ENCODE measurements around the gene CFAP61.

CFAP61 gene

GRCh38 chr20:20340443-20340842 lies 288.1 kb downstream of the CFAP61 start:
- H4K20me1 ChIP-seq (ENCODE audit: insufficient read depth), result no peaks in the 10 kb centered on the region
- no peak overlapping the region for H3K9ac ChIP-seq
- H3K79me2 ChIP-seq (ENCODE audit: insufficient read depth, low read depth), result no peaks in the 10 kb centered on the region
- H2AFZ ChIP-seq (ENCODE audit: low read depth), result no peak overlapping the region
- no peak overlapping the region for H3K27ac ChIP-seq
- no peak overlapping the region for H3K4me3 ChIP-seq (IDR thresholded peaks at IDR 0.05; ENCODE audit: insufficient read depth, low read depth, low read length)
- TF ChIP-seq, protein P1, sequence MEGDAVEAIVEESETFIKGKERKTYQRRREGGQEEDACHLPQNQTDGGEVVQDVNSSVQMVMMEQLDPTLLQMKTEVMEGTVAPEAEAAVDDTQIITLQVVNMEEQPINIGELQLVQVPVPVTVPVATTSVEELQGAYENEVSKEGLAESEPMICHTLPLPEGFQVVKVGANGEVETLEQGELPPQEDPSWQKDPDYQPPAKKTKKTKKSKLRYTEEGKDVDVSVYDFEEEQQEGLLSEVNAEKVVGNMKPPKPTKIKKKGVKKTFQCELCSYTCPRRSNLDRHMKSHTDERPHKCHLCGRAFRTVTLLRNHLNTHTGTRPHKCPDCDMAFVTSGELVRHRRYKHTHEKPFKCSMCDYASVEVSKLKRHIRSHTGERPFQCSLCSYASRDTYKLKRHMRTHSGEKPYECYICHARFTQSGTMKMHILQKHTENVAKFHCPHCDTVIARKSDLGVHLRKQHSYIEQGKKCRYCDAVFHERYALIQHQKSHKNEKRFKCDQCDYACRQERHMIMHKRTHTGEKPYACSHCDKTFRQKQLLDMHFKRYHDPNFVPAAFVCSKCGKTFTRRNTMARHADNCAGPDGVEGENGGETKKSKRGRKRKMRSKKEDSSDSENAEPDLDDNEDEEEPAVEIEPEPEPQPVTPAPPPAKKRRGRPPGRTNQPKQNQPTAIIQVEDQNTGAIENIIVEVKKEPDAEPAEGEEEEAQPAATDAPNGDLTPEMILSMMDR (conservative IDR thresholded peaks at IDR 0.05; ENCODE audit: low read depth, low read length), result no peak
- H3K36me3 ChIP-seq (ENCODE audit: insufficient read depth), result no peaks in the 10 kb centered on the region
- no peak overlapping the region for H3K4me2 ChIP-seq
- H3K4me1 ChIP-seq (ENCODE audit: low read depth, poor library complexity, severe bottlenecking), result no peaks in the 10 kb centered on the region
- H3K27me3 ChIP-seq (ENCODE audit: insufficient read depth, low read depth), result no peaks in the 10 kb centered on the region

- no peak overlapping the region for H3K9ac ChIP-seq
- H3K79me2 ChIP-seq (ENCODE audit: insufficient read depth, low read depth), result no peaks in the 10 kb centered on the region
- TF ChIP-seq, protein P1 (conservative IDR thresholded peaks at IDR 0.05; ENCODE audit: low read depth, low read length), result no peak
- H3K27me3 ChIP-seq (ENCODE audit: insufficient read depth, low read depth), result no peaks in the 10 kb centered on the region
- no peak overlapping the region for H2AFZ ChIP-seq (ENCODE audit: low read depth)
- no peaks in the 10 kb centered on the region for H3K36me3 ChIP-seq (ENCODE audit: insufficient read depth)
- H3K4me3 ChIP-seq (IDR thresholded peaks at IDR 0.05; ENCODE audit: insufficient read depth, low read depth, low read length), result no peak overlapping the region
- no peak overlapping the region for H3K27ac ChIP-seq
- no peaks in the 10 kb centered on the region for H3K4me1 ChIP-seq (ENCODE audit: low read depth, poor library complexity, severe bottlenecking)
- H3K4me2 ChIP-seq, result no peak overlapping the region
- no peaks in the 10 kb centered on the region for H4K20me1 ChIP-seq (ENCODE audit: insufficient read depth)
Measured at GRCh38 chr20:20341371-20341770, 289.0 kb downstream of the CFAP61 start.

GRCh38 chr20:20342066-20342465 lies 289.7 kb downstream of the CFAP61 start:
- Histone ChIP-seq H3K4me3 (IDR thresholded peaks at IDR 0.05; ENCODE audit: insufficient read depth, low read depth, low read length) (no peak overlapping the region), H3K4me1 (ENCODE audit: low read depth, poor library complexity, severe bottlenecking) (no peaks in the 10 kb centered on the region), H4K20me1 (ENCODE audit: insufficient read depth) (no peaks in the 10 kb centered on the region), H3K9ac (no peak overlapping the region), H3K4me2 (no peak overlapping the region), H3K79me2 (ENCODE audit: insufficient read depth, low read depth) (no peaks in the 10 kb centered on the region), H3K27ac (no peak overlapping the region), H3K27me3 (ENCODE audit: insufficient read depth, low read depth) (no peaks in the 10 kb centered on the region), H2AFZ (ENCODE audit: low read depth) (no peak overlapping the region), H3K36me3 (ENCODE audit: insufficient read depth) (no peaks in the 10 kb centered on the region)
- TF ChIP-seq, protein P1 (conservative IDR thresholded peaks at IDR 0.05; ENCODE audit: low read depth, low read length), result no peak

DNA sequence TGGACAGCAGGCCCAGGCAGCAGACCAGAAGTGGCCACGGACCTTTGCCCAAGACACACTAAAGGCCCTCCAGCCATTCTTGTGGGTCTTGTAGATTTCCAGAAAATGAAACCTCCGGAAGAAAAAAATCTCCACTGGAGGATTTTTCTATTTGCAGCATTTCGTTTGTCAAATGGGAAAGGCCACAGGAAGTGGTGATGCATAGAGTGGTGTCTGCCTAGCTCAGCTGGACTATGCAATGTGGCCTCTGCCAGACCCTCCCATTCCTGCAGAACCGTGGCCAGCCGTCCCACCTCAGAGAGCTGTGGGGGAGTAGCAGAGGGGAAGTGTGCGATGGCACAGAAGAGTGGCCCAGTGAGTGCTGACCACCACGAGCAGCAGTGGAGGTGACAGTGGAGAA lies 291.6 kb downstream of the CFAP61 start:
- H3K4me3 ChIP-seq (IDR thresholded peaks at IDR 0.05; ENCODE audit: insufficient read depth, low read depth, low read length), result no peak overlapping the region
- no peaks in the 10 kb centered on the region for H3K36me3 ChIP-seq (ENCODE audit: insufficient read depth)
- no peaks in the 10 kb centered on the region for H3K79me2 ChIP-seq (ENCODE audit: insufficient read depth, low read depth)
- H3K27ac ChIP-seq, result no peak overlapping the region
- no peak overlapping the region for H3K4me2 ChIP-seq
- no peaks in the 10 kb centered on the region for H4K20me1 ChIP-seq (ENCODE audit: insufficient read depth)
- H3K27me3 ChIP-seq (ENCODE audit: insufficient read depth, low read depth), result no peaks in the 10 kb centered on the region
- no peaks in the 10 kb centered on the region for H3K4me1 ChIP-seq (ENCODE audit: low read depth, poor library complexity, severe bottlenecking)
- no peak overlapping the region for H3K9ac ChIP-seq
- H2AFZ ChIP-seq (ENCODE audit: low read depth), result no peak overlapping the region
- TF ChIP-seq, protein P1 (conservative IDR thresholded peaks at IDR 0.05; ENCODE audit: low read depth, low read length), result no peak

All from KMS-11 (cell line).